ENCODE results near the gene HRH2. TPM values are rescaled to one million over a fixed set of nuclear protein-coding genes. Genes with fewer than 3 reads are reported as not detected.

HRH2 gene
- total RNA-seq, 2 donors from 2014 or later, result 8.0 to 18.9 TPM

GRCh38 chr5:175738126-175738525 is 80.3 kb downstream of the HRH2 start:
- H3K27ac ChIP-seq, result no peak overlapping the region
- H3K36me3 ChIP-seq, result no peaks in the 10 kb centered on the region
- no peak overlapping the region for H3K4me3 ChIP-seq
- H3K9me3 ChIP-seq, result peaks cover 0 to 7% of the 10 kb centered on the region in 2 donors
- no peak for DNase-seq (ENCODE audit: low spot score)
- no peaks in the 10 kb centered on the region for H3K27me3 ChIP-seq
- no peaks in the 10 kb centered on the region for H3K4me1 ChIP-seq
- TF ChIP-seq CTCF (IDR thresholded peaks at IDR 0.05), result no peak

- TF ChIP-seq CTCF (IDR thresholded peaks at IDR 0.05), result no peak
- Histone ChIP-seq H3K4me3 (no peak overlapping the region), H3K4me1 (no peaks in the 10 kb centered on the region), H3K27ac (no peak overlapping the region), H3K36me3 (no peaks in the 10 kb centered on the region), H3K9me3 (peaks cover 0 to 2% of the 10 kb centered on the region in 2 donors), H3K27me3 (no peaks in the 10 kb centered on the region)
- DNase-seq (ENCODE audit: low spot score), result no peak
Observed at GRCh38 chr5:175738602-175739133, 80.8 kb downstream of the HRH2 start.

- Histone ChIP-seq H3K9me3 (no peaks in the 10 kb centered on the region), H3K27me3 (no peaks in the 10 kb centered on the region), H3K4me3 (no peak overlapping the region), H3K4me1 (no peaks in the 10 kb centered on the region), H3K36me3 (no peaks in the 10 kb centered on the region), H3K27ac (no peak overlapping the region)
- no peak for DNase-seq (ENCODE audit: low spot score)
- TF ChIP-seq CTCF (IDR thresholded peaks at IDR 0.05), result no peak
Observed at GRCh38 chr5:175740014-175740413, 82.1 kb downstream of the HRH2 start.

- no peaks in the 10 kb centered on the region for H3K36me3 ChIP-seq
Observed at GRCh38 chr5:175741556-175741955, 83.7 kb downstream of the HRH2 start.

GRCh38 chr5:175742290-175742994 is 84.6 kb downstream of the HRH2 start:
- Histone ChIP-seq H3K9me3 (no peaks in the 10 kb centered on the region), H3K27ac (no peak overlapping the region), H3K27me3 (no peaks in the 10 kb centered on the region), H3K4me3 (no peak overlapping the region), H3K4me1 (no peaks in the 10 kb centered on the region), H3K36me3 (no peaks in the 10 kb centered on the region)
- DNase-seq (ENCODE audit: low spot score), result no peak
- no peak for TF ChIP-seq CTCF (IDR thresholded peaks at IDR 0.05)

More at GRCh38 chr5:175741556-175741955, 83.7 kb downstream of the HRH2 start:
- Histone ChIP-seq H3K9me3 (no peaks in the 10 kb centered on the region), H3K27ac (no peak overlapping the region), H3K27me3 (no peaks in the 10 kb centered on the region), H3K4me1 (no peaks in the 10 kb centered on the region), H3K4me3 (no peak overlapping the region)
- TF ChIP-seq CTCF (IDR thresholded peaks at IDR 0.05), result no peak
- DNase-seq (ENCODE audit: low spot score), result no peak
